Measurements from ENCODE around the gene COL23A1.

- TF ChIP-seq CTCF (IDR thresholded peaks at IDR 0.05) (no peak), POLR2A (IDR thresholded peaks at IDR 0.05) (no peak)
Observed at GRCh38 chr5:178529080-178529479, 61.1 kb downstream of the COL23A1 start.

All from tibial nerve (tissue), 3 donors.